Ascending aorta (tissue), 2 donors: ENCODE measurements around the gene YTHDF2. TPM values are rescaled to one million over a fixed set of nuclear protein-coding genes. Genes with fewer than 3 reads are reported as not detected.
A peak's percentile ranks its signal among the peaks of the same experiment; 100 is the strongest.

Experiments
- DNase-seq, 2 donors: peaks; one replicate each; pipeline ENCODE4 v3.0.0-alpha.2; 2019; ENCODE audit warnings: low spot score in 2 of 2
- H3K27ac ChIP-seq, 2 donors: fragments of 200-600 bp; sonication (generic); one replicate each; pipeline ENCODE4 v1.5.1; 2016 to 2017; ENCODE audit warnings: mild to moderate bottlenecking in 1 of 2
- H3K27me3 ChIP-seq: fragments of 200-600 bp; sonication (generic); one replicate; pipeline ENCODE4 v1.5.1; 2017
- H3K36me3 ChIP-seq, 2 donors: fragments of 200-600 bp; sonication (generic); one replicate each; pipeline ENCODE4 v1.5.1; 2016
- H3K4me1 ChIP-seq, 2 donors: fragments of 200-600 bp; sonication (generic); one replicate each; pipeline ENCODE4 v1.5.1; 2016 to 2017; ENCODE audit warnings: mild to moderate bottlenecking in 1 of 2
- H3K4me3 ChIP-seq, 2 donors: fragments of 200-600 bp; sonication (generic); one replicate each; pipeline ENCODE4 v1.5.1; 2016 to 2017; ENCODE audit warnings: mild to moderate bottlenecking in 1 of 2
- H3K9me3 ChIP-seq, 2 donors: fragments of 200-600 bp; sonication (generic); one replicate each; pipeline ENCODE4 v1.5.1; 2016
- intact Hi-C: fragments of 100-400 bp; cut with DNase I; formaldehyde crosslinking; loops from one replicate; pipeline ENCODE4 v1.15.1; 2023
- total RNA-seq: library from RNA; depleted of rRNA; stranded (reverse); fragments of >200 nt; gene quantifications from one replicate; pipeline ENCODE4 v1.1.0, GENCODE V29; 2016
- TF ChIP-seq, protein P1 (sequence below), 3 experiments: fragments of 200-600 bp in 2 of 3; fragments of 450-650 bp in 1 of 3; sonication (generic) in 2 of 3; IDR thresholded peaks; one replicate each; pipeline ENCODE4 v1.5.1; 2016 to 2019; ENCODE audit warnings: antibody characterized with exemption in 3 of 3, mild to moderate bottlenecking in 1 of 3, moderate library complexity in 1 of 3

Gene YTHDF2
- total RNA-seq, 1 donor from 2014 or later, result 50.6 TPM

DNA sequence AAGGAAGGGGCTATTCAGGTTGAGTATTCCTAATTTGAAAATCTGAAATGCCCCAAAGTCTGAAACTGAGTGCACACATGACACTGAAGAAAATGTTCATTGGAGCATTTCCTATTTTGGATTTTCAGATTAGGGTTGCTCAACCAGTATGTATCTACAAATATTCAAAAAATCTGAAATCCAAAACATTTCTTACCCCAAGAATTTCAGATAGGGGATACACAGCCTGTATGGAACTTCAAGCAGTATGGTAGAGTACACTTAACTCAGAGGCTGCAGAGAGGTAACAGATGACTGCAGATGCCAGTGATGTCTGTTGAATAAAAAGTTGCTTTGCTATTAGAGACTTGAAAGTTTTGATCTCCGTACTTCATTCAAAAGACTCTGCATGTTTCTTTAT is 19.0 kb downstream of the YTHDF2 start:
- H3K4me1 ChIP-seq, result peaks cover 3 to 39% of the 10 kb centered on the region in 2 donors
- no peaks in the 10 kb centered on the region for H3K9me3 ChIP-seq
- H3K36me3 ChIP-seq, result peaks cover 0 to 21% of the 10 kb centered on the region in 2 donors
- intact Hi-C loops, result no loop called here
- H3K4me3 ChIP-seq, result peak overlapping the region in 1 of 2 donors; percentile 19
- H3K27me3 ChIP-seq, result no peaks in the 10 kb centered on the region
- no peak for DNase-seq
- TF ChIP-seq, protein P1, sequence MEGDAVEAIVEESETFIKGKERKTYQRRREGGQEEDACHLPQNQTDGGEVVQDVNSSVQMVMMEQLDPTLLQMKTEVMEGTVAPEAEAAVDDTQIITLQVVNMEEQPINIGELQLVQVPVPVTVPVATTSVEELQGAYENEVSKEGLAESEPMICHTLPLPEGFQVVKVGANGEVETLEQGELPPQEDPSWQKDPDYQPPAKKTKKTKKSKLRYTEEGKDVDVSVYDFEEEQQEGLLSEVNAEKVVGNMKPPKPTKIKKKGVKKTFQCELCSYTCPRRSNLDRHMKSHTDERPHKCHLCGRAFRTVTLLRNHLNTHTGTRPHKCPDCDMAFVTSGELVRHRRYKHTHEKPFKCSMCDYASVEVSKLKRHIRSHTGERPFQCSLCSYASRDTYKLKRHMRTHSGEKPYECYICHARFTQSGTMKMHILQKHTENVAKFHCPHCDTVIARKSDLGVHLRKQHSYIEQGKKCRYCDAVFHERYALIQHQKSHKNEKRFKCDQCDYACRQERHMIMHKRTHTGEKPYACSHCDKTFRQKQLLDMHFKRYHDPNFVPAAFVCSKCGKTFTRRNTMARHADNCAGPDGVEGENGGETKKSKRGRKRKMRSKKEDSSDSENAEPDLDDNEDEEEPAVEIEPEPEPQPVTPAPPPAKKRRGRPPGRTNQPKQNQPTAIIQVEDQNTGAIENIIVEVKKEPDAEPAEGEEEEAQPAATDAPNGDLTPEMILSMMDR (IDR thresholded peaks at IDR 0.05), result no peak
- H3K27ac ChIP-seq, result no peak overlapping the region

DNA sequence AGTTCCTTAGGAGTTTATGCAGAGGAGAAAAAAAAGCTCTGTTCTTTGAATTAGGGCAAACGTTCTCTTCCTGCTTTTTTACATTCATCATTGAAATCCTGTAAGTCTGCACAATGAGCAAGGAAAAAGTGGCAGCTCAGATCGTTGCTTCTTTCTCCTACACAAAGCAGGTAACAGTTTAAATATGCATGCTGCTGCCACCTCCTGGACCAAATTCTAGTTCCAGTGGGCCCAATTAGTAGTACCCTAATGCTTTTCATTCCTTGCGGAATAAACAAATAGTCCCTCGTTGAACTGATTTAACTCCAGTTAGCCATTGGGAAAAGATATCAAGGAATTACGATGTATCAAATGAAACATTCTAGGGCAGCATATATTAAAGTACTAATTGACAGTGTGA is 20.1 kb downstream of the YTHDF2 start:
- H3K27me3 ChIP-seq, result no peaks in the 10 kb centered on the region
- H3K9me3 ChIP-seq, result no peaks in the 10 kb centered on the region
- H3K4me1 ChIP-seq, result peaks cover 3 to 28% of the 10 kb centered on the region in 2 donors
- TF ChIP-seq, protein P1 (IDR thresholded peaks at IDR 0.05), result no peak
- peaks cover 0 to 26% of the 10 kb centered on the region in 2 donors for H3K36me3 ChIP-seq
- no peak overlapping the region for H3K27ac ChIP-seq
- DNase-seq, result no peak
- intact Hi-C loops, result no loop called here
- H3K4me3 ChIP-seq, result no peak overlapping the region

DNA sequence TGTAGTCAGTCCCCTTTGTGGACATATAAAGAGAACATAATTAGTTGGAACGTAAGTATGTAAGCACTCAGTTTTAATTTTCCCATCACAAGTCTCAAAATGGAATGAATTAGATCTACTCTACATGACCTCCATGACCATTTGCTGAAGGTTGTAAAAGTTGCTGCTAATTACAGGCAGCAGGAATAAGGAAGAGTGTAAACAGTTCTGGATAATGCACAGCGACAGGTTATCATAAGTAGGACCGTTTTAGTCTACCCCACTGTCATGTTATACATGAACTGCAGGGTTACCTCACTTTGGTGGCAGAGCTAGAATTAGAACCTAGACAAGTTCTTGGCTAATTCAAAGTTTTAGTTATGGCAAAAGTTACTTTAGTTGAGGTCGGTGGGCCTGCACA is 21.7 kb downstream of the YTHDF2 start:
- Histone ChIP-seq H3K9me3 (no peaks in the 10 kb centered on the region), H3K27ac (no peak overlapping the region), H3K4me1 (peaks cover 3 to 26% of the 10 kb centered on the region in 2 donors), H3K27me3 (no peaks in the 10 kb centered on the region), H3K36me3 (peaks cover 0 to 26% of the 10 kb centered on the region in 2 donors), H3K4me3 (no peak overlapping the region)
- intact Hi-C loops, result no loop called here
- DNase-seq, result no peak
- TF ChIP-seq, protein P1 (IDR thresholded peaks at IDR 0.05), result no peak

DNA sequence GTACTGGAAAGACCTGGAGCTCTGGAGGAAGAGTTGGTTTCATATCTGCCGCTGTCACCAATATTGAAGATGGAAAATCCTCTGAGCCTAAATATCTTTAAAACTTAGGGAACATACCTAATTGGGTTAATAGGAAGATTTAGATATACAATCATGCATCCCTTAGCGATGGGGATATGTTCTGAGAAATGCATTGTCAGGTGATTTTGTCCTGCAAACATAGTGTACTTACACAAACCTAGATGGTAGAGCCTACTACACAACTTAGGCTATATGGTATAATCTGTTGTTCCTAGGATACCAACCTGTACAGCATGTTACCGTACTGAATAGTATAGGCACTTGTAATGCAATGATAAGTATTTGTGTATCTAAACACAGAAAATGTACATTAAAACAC is 22.5 kb downstream of the YTHDF2 start:
- no peak for DNase-seq
- Histone ChIP-seq H3K36me3 (peaks cover 0 to 26% of the 10 kb centered on the region in 2 donors), H3K4me1 (peaks cover under 1 to 18% of the 10 kb centered on the region in 2 donors), H3K27me3 (no peaks in the 10 kb centered on the region), H3K9me3 (no peaks in the 10 kb centered on the region), H3K27ac (no peak overlapping the region), H3K4me3 (no peak overlapping the region)
- TF ChIP-seq, protein P1 (IDR thresholded peaks at IDR 0.05), result no peak
- intact Hi-C loops, result no loop called here

DNA sequence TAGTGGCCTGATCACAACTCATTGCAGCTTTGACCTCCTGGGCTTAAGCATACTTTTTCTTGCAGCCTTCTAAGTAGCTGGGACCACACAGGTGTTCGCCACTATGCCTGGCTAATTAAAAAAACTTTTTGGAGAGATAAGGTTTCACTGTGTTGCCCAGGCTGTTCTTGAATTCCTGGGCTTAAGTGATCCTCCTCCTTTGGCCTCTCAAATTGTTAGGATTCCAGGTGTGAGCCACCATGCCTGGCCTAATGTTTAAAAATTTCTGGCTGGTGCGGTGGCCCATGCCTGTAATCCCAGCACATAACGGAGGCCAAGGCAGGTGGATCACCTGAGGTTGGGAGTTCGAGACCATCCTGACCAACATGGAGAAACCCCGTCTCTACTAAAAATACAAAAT is 24.4 kb downstream of the YTHDF2 start:
- Histone ChIP-seq H3K9me3 (no peaks in the 10 kb centered on the region), H3K27me3 (no peaks in the 10 kb centered on the region), H3K27ac (no peak overlapping the region), H3K36me3 (peaks cover 0 to 26% of the 10 kb centered on the region in 2 donors), H3K4me3 (no peak overlapping the region), H3K4me1 (peaks cover 0 to 3% of the 10 kb centered on the region in 2 donors)
- no peak for DNase-seq
- intact Hi-C loops, result no loop called here
- TF ChIP-seq, protein P1 (IDR thresholded peaks at IDR 0.05), result no peak
